Left ventricle myocardium inferior (tissue), 1 donor: ENCODE data around the gene EFNB1. TPM values are rescaled to one million over a fixed set of nuclear protein-coding genes. Genes with fewer than 3 reads are reported as not detected.

Experiments used
- DNase-seq: peaks from one replicate; pipeline ENCODE4 v3.0.0-alpha.2; 2020
- H3K27ac ChIP-seq: fragments of 200-600 bp; replicated peaks from 2 replicates; pipeline ENCODE4 v1.8.0; 2021
- H3K27me3 ChIP-seq: fragments of 200-600 bp; 2 replicates; pipeline ENCODE4 v1.8.0; 2021; ENCODE audit warnings: low read depth
- H3K36me3 ChIP-seq: fragments of 200-600 bp; 2 replicates; pipeline ENCODE4 v1.8.0; 2021
- H3K4me1 ChIP-seq: fragments of 200-600 bp; 2 replicates; pipeline ENCODE4 v1.8.0; 2021
- H3K4me3 ChIP-seq: fragments of 200-600 bp; 2 replicates; pipeline ENCODE4 v1.8.0; 2021; ENCODE audit warnings: mild to moderate bottlenecking, moderate library complexity
- H3K9me3 ChIP-seq: fragments of 200-600 bp; replicated peaks from 2 replicates; pipeline ENCODE4 v1.8.0; 2021
- intact Hi-C: fragments of 100-400 bp; cut with micrococcal nuclease; formaldehyde crosslinking; loops from one replicate; pipeline ENCODE4 v1.11.0; 2022
- total RNA-seq: library from RNA; stranded (reverse); fragmentation: NEBNext Ultra II Directional; extraction: Animal tissue kit (Norgen Biotek cat#: 25700); gene quantifications from one replicate; pipeline ENCODE4 v1.2.1, GENCODE V29; 2021
- TF ChIP-seq, protein P1 (sequence below): fragments of 200-600 bp; IDR thresholded peaks from 2 replicates; pipeline ENCODE4 v1.8.0; 2021; ENCODE audit warnings: antibody characterized with exemption, mild to moderate bottlenecking, borderline replicate concordance
- donor health status: DM: no; HTN: yes; CAD: no; lungs with severe emphysema.

EFNB1 gene
- total RNA-seq, 1 donor from 2014 or later = 14.7 TPM

- Histone ChIP-seq H3K27ac (no peak overlapping the region), H3K27me3 (no peaks in the 10 kb centered on the region), H3K4me1 (peaks cover 6% of the 10 kb centered on the region), H3K9me3 (no peaks in the 10 kb centered on the region), H3K4me3 (no peak overlapping the region), H3K36me3 (no peaks in the 10 kb centered on the region)
- intact Hi-C loops = loop anchor here (5.0 kb wide), 2 partner anchors 238 to 398 kb away; no protein-coding TSS in a partner anchor
- TF ChIP-seq, protein P1, sequence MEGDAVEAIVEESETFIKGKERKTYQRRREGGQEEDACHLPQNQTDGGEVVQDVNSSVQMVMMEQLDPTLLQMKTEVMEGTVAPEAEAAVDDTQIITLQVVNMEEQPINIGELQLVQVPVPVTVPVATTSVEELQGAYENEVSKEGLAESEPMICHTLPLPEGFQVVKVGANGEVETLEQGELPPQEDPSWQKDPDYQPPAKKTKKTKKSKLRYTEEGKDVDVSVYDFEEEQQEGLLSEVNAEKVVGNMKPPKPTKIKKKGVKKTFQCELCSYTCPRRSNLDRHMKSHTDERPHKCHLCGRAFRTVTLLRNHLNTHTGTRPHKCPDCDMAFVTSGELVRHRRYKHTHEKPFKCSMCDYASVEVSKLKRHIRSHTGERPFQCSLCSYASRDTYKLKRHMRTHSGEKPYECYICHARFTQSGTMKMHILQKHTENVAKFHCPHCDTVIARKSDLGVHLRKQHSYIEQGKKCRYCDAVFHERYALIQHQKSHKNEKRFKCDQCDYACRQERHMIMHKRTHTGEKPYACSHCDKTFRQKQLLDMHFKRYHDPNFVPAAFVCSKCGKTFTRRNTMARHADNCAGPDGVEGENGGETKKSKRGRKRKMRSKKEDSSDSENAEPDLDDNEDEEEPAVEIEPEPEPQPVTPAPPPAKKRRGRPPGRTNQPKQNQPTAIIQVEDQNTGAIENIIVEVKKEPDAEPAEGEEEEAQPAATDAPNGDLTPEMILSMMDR = no peak
- no peak for DNase-seq
Measured at GRCh38 chrX:68824565-68825125, 4.2 kb upstream of the EFNB1 start.

DNA sequence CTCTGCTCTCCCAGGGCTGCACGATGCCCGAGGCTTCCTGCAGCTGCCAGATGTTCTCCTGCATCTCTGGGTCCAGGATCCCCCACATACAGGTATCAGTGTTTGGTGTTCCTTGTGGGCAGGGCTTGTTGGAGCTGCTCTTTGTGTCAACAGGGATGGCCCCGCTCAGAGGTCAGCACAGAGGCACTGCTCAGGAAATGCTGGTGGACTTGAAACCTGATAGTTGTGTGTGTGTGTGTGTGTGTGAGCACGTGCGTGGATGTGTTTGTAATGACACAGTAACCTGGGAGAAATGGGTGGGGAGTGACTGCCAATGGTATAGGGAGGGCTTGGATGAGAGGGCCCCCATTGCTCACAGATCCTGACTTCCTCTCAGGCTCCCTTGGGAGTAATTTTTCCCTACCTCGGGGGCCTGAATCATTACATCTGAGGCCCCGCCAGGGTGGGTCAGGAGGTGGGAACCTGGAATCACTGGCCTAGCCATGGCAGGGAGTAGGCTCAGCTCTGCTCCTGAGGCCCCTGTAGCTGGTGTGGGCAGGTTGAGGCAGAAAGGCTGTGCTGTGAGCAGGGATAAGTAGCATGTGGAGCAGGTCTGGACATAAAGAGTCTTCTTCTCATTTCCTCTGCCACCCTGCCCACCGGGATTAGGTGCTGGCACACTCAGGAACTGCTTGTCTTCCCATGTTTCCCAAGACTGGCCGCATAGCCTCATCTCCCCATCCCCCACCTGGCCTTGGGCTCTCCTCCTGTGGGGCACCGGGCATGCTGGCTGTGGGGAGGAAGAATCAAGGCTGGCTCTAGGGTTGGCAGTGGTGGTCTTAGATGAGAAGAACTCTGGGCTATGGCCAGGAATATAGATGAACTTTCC, 2.5 kb upstream of the EFNB1 start:
- DNase-seq = no peak
- H3K4me1 ChIP-seq = peaks cover 20% of the 10 kb centered on the region
- no peaks in the 10 kb centered on the region for H3K36me3 ChIP-seq
- no peaks in the 10 kb centered on the region for H3K27me3 ChIP-seq
- no peak overlapping the region for H3K27ac ChIP-seq
- TF ChIP-seq, protein P1 = no peak
- no peaks in the 10 kb centered on the region for H3K9me3 ChIP-seq
- no peak overlapping the region for H3K4me3 ChIP-seq
- intact Hi-C loops = loop anchor here (5.0 kb wide), 1 partner anchor 236 kb away; no protein-coding TSS in a partner anchor

DNA sequence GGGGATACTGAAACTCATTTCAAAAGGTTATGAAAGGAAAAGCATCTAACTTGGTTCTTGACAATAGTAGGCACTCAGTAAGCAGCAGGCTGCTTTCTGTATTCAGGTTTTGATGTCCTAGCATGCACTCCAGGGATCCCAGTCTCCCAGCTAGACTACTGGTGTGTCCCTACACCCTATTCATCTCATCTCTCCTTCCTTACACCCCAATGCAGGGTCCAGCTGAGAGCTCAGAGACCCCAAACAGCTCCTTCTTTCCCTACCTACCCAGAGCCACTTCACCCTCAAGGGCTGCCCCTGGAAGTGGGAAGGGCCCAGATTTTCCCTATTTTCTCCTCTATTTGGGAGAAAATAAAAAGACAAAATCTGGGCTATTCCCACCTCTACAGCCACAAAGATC, 1.6 kb upstream of the EFNB1 start:
- Histone ChIP-seq H3K4me1 (peaks cover 29% of the 10 kb centered on the region), H3K27ac (no peak overlapping the region), H3K9me3 (no peaks in the 10 kb centered on the region), H3K4me3 (no peak overlapping the region), H3K27me3 (no peaks in the 10 kb centered on the region), H3K36me3 (no peaks in the 10 kb centered on the region)
- DNase-seq = no peak
- TF ChIP-seq, protein P1 = no peak
- intact Hi-C loops = loop anchor here (5.0 kb wide), 1 partner anchor 235 kb away; no protein-coding TSS in a partner anchor

GRCh38 chrX:68827848-68828624, 785 bp upstream of the EFNB1 start:
- Histone ChIP-seq H3K27ac (peak overlapping the region; percentile 89), H3K36me3 (no peaks in the 10 kb centered on the region), H3K9me3 (no peaks in the 10 kb centered on the region), H3K4me1 (peaks cover 34% of the 10 kb centered on the region), H3K4me3 (peak overlapping the region; percentile 88), H3K27me3 (no peaks in the 10 kb centered on the region)
- DNase-seq = peak; percentile 82
- TF ChIP-seq, protein P1 = peak; percentile 88
- intact Hi-C loops = loop anchor here (5.0 kb wide), 1 partner anchor 234 kb away; no protein-coding TSS in a partner anchor
